Effector memory CD4-positive, alpha-beta T cell (primary cell): ENCODE results near the gene C11orf52.

Source experiments
- DNase-seq, 3 donors: peaks; one replicate each; pipeline ENCODE4 v3.0.0-alpha.2; 2020
- H3K27ac ChIP-seq: 2 replicates; pipeline ENCODE4 v1.7.0; 2013; ENCODE audit warnings: mild to moderate bottlenecking, low read length, moderate library complexity; ENCODE audit not compliant: insufficient read depth, poor library complexity, severe bottlenecking
- H3K27me3 ChIP-seq: replicated peaks from 2 replicates; pipeline ENCODE4 v1.7.0; 2013; ENCODE audit warnings: mild to moderate bottlenecking, low read length; ENCODE audit not compliant: insufficient read depth, control insufficient read depth, poor library complexity, severe bottlenecking
- H3K36me3 ChIP-seq: 2 replicates; pipeline ENCODE4 v1.7.0; 2013; ENCODE audit warnings: mild to moderate bottlenecking, low read length, moderate library complexity; ENCODE audit not compliant: control insufficient read depth, insufficient read depth
- H3K4me1 ChIP-seq: 2 replicates; pipeline ENCODE4 v1.7.0; 2013; ENCODE audit warnings: low read length, mild to moderate bottlenecking; ENCODE audit not compliant: control insufficient read depth, insufficient read depth, poor library complexity, severe bottlenecking
- H3K4me3 ChIP-seq: 2 replicates; pipeline ENCODE4 v1.7.0; 2013; ENCODE audit warnings: low read length, low read depth, mild to moderate bottlenecking; ENCODE audit not compliant: insufficient read depth, poor library complexity, severe bottlenecking
- H3K9me3 ChIP-seq: 2 replicates; pipeline ENCODE4 v1.7.0; 2013; ENCODE audit warnings: mild to moderate bottlenecking, low read length, moderate library complexity; ENCODE audit not compliant: control insufficient read depth

C11orf52 gene

GRCh38 chr11:111947143-111947542 is 28.4 kb downstream of the C11orf52 start:
- H3K27me3 ChIP-seq = no peaks in the 10 kb centered on the region
- H3K36me3 ChIP-seq = no peaks in the 10 kb centered on the region
- no peak overlapping the region for H3K4me3 ChIP-seq
- no peaks in the 10 kb centered on the region for H3K4me1 ChIP-seq
- no peaks in the 10 kb centered on the region for H3K9me3 ChIP-seq
- H3K27ac ChIP-seq = no peak overlapping the region
- no peak for DNase-seq

DNA sequence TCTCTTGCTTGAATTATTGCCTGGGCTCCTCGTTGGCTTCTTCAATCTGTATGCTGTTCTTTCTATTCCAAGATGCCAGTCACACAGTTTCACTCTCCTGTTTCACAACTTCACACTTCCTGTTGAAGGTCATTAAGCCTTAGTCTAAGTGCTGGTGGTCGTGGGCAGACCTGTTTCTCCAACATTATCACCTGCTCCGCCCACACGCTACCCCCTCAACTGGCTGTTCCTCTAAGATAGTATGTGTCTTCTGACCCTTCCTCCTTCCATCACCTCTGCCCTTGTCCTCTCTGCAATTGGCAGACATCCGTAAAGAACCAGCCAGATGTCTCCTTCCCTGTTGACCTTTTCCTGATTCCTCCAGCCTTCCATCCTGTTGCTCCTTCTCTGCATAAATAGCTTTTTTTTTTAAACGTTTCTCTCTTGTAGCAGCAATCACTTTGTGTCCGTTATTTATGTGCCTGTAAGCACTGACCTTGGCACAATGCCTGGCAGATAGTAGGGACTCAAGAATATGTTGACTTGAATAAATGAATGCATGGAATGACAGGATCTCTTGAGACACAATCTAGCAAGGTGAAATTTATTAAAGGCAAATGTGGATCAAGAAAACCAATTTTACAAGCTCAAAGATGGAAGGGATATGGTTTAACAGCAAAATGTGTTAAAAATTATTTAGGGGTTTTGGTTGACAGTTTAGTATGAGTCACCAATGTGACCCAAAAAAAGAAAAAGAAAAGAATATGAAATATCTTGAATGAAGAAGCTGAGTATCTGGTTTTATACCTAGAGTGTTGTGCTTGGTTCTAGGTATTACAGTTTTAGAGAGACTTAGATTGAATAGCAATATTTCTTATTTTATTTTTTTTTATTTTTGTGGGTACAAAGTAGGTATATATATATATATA is 31.1 kb downstream of the C11orf52 start:
- H3K27me3 ChIP-seq = no peaks in the 10 kb centered on the region
- DNase-seq = no peak
- H3K27ac ChIP-seq = no peak overlapping the region
- no peak overlapping the region for H3K4me3 ChIP-seq
- no peaks in the 10 kb centered on the region for H3K9me3 ChIP-seq
- no peaks in the 10 kb centered on the region for H3K4me1 ChIP-seq
- H3K36me3 ChIP-seq = no peaks in the 10 kb centered on the region

DNA sequence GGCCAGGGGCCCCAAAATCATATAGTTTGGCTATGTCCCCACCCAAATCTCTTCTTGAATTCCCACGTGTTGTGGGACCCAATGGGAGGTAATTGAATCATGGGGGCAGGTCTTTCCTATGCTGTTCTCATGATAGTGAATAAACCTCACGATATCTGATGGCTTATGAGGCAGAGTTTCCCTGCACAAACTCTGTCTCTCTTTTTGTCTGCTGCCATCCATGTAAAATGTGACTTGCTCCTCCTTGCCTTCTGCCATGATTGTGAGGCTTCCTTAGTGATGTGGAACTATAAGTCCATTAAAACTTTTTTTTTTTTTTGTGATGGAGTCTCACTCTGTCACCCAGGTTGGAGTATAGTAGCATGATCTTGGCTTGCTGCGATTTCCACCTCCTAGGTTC is 32.9 kb downstream of the C11orf52 start:
- H3K9me3 ChIP-seq = no peaks in the 10 kb centered on the region
- H3K27ac ChIP-seq = no peak overlapping the region
- DNase-seq = no peak
- H3K27me3 ChIP-seq = no peaks in the 10 kb centered on the region
- no peaks in the 10 kb centered on the region for H3K4me1 ChIP-seq
- no peaks in the 10 kb centered on the region for H3K36me3 ChIP-seq
- no peak overlapping the region for H3K4me3 ChIP-seq

GRCh38 chr11:111954154-111954553 is 35.4 kb downstream of the C11orf52 start:
- DNase-seq = no peak
- no peaks in the 10 kb centered on the region for H3K36me3 ChIP-seq
- H3K27ac ChIP-seq = no peak overlapping the region
- no peaks in the 10 kb centered on the region for H3K4me1 ChIP-seq
- H3K9me3 ChIP-seq = no peaks in the 10 kb centered on the region
- H3K27me3 ChIP-seq = no peaks in the 10 kb centered on the region
- H3K4me3 ChIP-seq = no peak overlapping the region

DNA sequence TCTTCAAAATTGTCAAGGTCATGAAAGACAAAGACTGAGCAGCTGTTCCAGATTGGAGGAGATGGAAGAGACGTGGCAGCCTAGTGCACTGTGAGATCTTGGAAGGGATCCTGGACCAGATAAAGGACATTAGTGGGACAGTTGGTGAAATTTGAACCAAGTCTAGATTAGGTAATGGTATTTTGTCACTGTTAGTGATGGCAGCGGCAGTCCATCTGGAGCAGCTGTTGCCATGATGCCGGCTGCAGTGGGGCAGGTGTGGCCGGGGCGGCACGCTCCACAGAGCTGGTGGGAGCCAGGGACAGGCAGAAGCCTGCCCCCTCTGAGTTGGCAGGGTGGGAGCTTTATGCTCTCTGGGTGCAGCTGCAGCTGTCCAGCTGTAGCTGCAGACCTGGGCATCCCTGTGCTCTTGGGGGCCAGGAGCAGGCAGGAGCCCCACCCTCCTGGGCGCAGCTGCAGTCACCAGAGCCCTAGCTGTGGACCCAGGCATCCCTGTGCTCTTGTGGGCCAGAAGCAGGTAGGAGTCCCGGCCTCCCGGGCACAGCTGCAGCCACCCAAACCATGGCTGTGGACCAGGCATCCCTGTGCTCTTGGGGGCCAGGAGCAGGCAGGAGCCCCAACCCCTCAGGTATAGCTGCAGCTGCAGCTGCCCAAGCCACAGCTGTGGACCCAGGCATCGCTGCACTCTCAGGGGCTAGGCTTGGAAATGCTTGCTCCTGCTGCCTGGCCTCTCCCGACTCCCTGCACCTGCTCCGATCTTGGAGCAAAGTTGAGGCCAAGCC is 39.1 kb downstream of the C11orf52 start:
- no peaks in the 10 kb centered on the region for H3K4me1 ChIP-seq
- no peaks in the 10 kb centered on the region for H3K9me3 ChIP-seq
- no peak for DNase-seq
- H3K27ac ChIP-seq = no peak overlapping the region
- H3K36me3 ChIP-seq = no peaks in the 10 kb centered on the region
- H3K4me3 ChIP-seq = no peak overlapping the region
- no peaks in the 10 kb centered on the region for H3K27me3 ChIP-seq

DNA sequence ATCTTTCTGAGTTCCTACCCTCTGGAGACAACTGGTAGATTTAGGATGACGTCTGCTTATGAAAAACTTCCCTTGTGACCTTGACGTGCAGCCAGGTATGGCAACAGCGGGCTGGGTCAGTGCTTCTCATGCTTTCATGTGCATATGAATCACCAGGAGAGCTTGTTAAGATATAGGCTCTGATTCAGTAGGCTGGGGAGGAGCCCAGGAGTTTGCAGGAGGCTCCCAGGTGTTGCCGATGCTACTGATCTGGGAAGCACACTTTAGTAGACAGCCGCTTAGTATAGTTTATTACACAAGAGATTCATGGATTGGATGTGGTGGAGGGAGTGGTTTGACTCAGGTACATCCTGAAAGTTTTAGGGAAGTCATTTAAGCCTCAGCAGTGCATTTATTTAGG is 42.2 kb downstream of the C11orf52 start:
- DNase-seq = no peak
- H3K27ac ChIP-seq = no peak overlapping the region
- H3K4me3 ChIP-seq = no peak overlapping the region
- H3K27me3 ChIP-seq = no peaks in the 10 kb centered on the region
- no peaks in the 10 kb centered on the region for H3K4me1 ChIP-seq
- no peaks in the 10 kb centered on the region for H3K36me3 ChIP-seq
- H3K9me3 ChIP-seq = no peaks in the 10 kb centered on the region

DNA sequence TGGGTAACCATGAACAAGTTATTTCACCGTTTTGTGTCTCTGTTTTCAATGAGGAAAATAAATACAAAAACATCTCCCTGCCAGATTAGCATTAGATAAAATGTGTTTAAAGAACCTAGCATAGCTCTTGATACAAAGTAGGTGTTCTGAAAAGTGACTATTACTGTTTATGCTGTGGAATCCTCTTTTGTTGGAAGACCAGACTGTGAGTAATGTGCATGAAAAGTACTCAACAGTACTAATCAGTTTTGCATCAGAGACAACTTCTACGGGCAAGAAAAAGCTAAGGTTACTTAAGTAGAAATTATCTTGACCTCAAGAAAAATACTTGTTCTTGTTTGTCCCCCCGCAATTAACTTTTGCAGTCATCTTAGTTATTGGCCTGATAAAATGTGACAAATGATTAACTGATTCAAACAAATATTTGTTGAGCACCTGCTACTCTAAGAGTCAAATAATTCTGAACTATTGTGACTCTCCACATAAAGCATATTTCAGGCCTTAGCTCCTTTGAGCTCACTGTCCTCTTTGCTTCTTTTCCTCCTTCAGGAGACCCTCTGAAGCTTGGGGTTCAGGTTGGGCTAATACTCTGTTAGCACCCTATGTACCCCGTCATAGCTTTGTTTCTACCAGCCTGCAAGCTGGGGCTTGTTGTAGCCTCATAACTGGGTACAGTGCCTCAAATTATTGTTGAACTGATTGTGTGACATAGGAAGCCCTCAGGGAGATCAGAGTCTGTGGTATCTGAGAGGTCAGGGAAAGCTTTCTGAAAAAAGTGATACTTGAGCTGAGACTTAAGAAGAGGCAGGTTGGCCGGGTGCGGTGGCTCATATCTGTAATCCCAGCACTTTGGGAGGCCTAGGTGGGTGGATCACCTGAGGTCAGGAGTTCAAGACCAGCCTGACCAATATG is 42.9 kb downstream of the C11orf52 start:
- Histone ChIP-seq H3K27ac (no peak overlapping the region), H3K27me3 (no peaks in the 10 kb centered on the region), H3K36me3 (no peaks in the 10 kb centered on the region), H3K4me1 (no peaks in the 10 kb centered on the region), H3K4me3 (no peak overlapping the region), H3K9me3 (no peaks in the 10 kb centered on the region)
- no peak for DNase-seq

DNA sequence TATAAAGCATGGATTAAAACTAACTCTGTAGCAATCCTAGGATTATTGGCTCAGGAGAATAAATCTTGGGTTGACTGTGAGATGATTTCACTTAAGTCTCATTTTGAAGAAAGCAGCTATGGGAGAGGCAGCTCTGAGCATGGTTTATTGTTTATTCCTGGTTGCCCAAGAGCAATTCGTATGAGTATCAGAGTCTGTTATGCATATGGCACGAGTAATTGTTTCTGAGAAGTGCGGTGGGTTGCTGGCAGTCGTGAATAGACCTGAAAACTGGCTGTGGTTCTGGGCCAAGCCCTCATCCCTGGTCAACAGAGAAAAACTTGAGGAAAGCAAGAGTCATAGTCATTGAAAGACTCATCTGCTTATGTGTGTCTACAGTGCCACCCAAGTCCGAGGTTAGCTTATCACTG is 45.2 kb downstream of the C11orf52 start:
- Histone ChIP-seq H3K4me3 (no peak overlapping the region), H3K9me3 (no peaks in the 10 kb centered on the region), H3K4me1 (no peaks in the 10 kb centered on the region), H3K27ac (no peak overlapping the region), H3K27me3 (no peaks in the 10 kb centered on the region), H3K36me3 (no peaks in the 10 kb centered on the region)
- DNase-seq = no peak

DNA sequence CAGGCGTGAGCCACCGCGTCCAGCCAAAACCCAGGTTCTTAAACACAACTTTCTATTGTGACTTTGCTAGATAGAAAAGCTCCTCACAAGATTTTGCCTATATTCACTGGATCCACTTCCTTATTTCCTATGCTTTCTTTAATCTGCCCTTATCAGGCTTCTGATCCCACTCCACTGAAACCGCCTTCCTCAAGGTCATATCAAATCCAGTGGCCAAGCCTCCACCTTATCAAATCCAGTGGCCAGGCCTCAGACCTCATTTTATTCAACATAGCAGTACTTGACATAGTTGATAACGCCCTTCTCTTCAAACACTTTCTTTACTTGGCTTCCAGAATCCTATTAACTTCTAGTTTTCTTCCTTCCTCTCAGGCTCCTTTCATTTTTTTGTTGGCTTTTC is 48.0 kb downstream of the C11orf52 start:
- H3K4me1 ChIP-seq = no peaks in the 10 kb centered on the region
- no peak overlapping the region for H3K27ac ChIP-seq
- no peaks in the 10 kb centered on the region for H3K9me3 ChIP-seq
- no peaks in the 10 kb centered on the region for H3K36me3 ChIP-seq
- H3K4me3 ChIP-seq = no peak overlapping the region
- H3K27me3 ChIP-seq = no peaks in the 10 kb centered on the region
- no peak for DNase-seq
